PC-9 (cell line): ENCODE results near the gene JOSD2. TPM values are rescaled to one million over a fixed set of nuclear protein-coding genes. Genes with fewer than 3 reads are reported as not detected.

Experiments used
- BruUV-seq: library from RNA; stranded (reverse); fragments of 400-500 nt; replicated peaks from 2 replicates; lab custom pipeline; 2021; lab: Mats Ljungman, UMichigan
- CTCF ChIA-PET: fragments of 300-600 bp; sonication (Branson Sonifier 250); formaldehyde crosslinking; loops from one replicate; lab custom pipeline; 2022; ENCODE audit warnings: antibody characterized with exemption; lab: Charles Lee
- POLR2A ChIA-PET: fragments of 300-600 bp; sonication (Branson Sonifier 250); formaldehyde crosslinking; loops from one replicate; lab custom pipeline; 2022; ENCODE audit warnings: antibody characterized with exemption; ENCODE audit not compliant: unreplicated experiment; lab: Charles Lee
- DNase-seq, 2 experiments: peaks; one replicate each; pipeline versions ENCODE4 v3.0.0 to v3.0.0-alpha.2; 2015 to 2022; ENCODE audit warnings: mixed read lengths in 1 of 2
- H2AFZ ChIP-seq: fragments of 200-600 bp; sonication (generic); 2 replicates; pipeline ENCODE4 v1.8.1; 2017; ENCODE audit warnings: antibody characterized with exemption
- H3F3A ChIP-seq: fragments of 200-600 bp; sonication (generic); 2 replicates; pipeline ENCODE4 v1.8.1; 2017; ENCODE audit warnings: antibody characterized with exemption, mild to moderate bottlenecking, low read depth; ENCODE audit not compliant: insufficient read depth
- H3K27ac ChIP-seq: fragments of 200-600 bp; sonication (generic); 2 replicates; pipeline ENCODE4 v1.6.1; 2016; ENCODE audit warnings: mixed run types
- H3K27me3 ChIP-seq: fragments of 200-600 bp; sonication (generic); 2 replicates; pipeline ENCODE4 v1.6.1; 2016; ENCODE audit warnings: low read depth, mixed run types; ENCODE audit not compliant: insufficient read depth
- H3K36me3 ChIP-seq: fragments of 200-600 bp; sonication (generic); 2 replicates; pipeline ENCODE4 v1.6.1; 2016; ENCODE audit warnings: low read depth, mixed run types
- H3K4me1 ChIP-seq: fragments of 200-600 bp; sonication (generic); replicated peaks from 2 replicates; pipeline ENCODE4 v1.6.1; 2016; ENCODE audit warnings: mixed run types; ENCODE audit not compliant: insufficient read depth
- H3K4me2 ChIP-seq: fragments of 200-600 bp; sonication (generic); 2 replicates; pipeline ENCODE4 v1.6.1; 2017; ENCODE audit warnings: mixed run types
- H3K4me3 ChIP-seq: fragments of 200-600 bp; sonication (generic); 2 replicates; pipeline ENCODE4 v1.6.1; 2016; ENCODE audit warnings: mixed run types
- H3K79me2 ChIP-seq: fragments of 200-600 bp; sonication (generic); 2 replicates; pipeline ENCODE4 v1.6.1; 2017; ENCODE audit warnings: low read depth, mixed run types
- H3K9me2 ChIP-seq: fragments of 200-600 bp; sonication (generic); 2 replicates; pipeline ENCODE4 v1.8.1; 2017; ENCODE audit warnings: mild to moderate bottlenecking; ENCODE audit not compliant: insufficient read depth
- H3K9me3 ChIP-seq: fragments of 200-600 bp; sonication (generic); 2 replicates; pipeline ENCODE4 v1.8.1; 2016; ENCODE audit warnings: low read depth; ENCODE audit not compliant: insufficient read depth
- H4K20me1 ChIP-seq: fragments of 200-600 bp; sonication (generic); 2 replicates; pipeline ENCODE4 v1.8.1; 2017; ENCODE audit not compliant: insufficient read depth
- EZH2 ChIP-seq: fragments of 200-600 bp; sonication (generic); IDR thresholded peaks from 2 replicates; pipeline ENCODE4 v1.8.0; 2017; ENCODE audit warnings: antibody characterized with exemption, low read depth
- intact Hi-C: fragments of 100-400 bp; cut with micrococcal nuclease; formaldehyde crosslinking; loops from one replicate; pipeline ENCODE4 v1.10.0; 2022; ENCODE audit not compliant: unreplicated experiment
- total RNA-seq: library from RNA; stranded (reverse); gene quantifications from 2 replicates; pipeline ENCODE4 v1.2.3, GENCODE V29; 2021
- TF ChIP-seq, protein P1 (sequence below): fragments of 200-600 bp; sonication (generic); conservative IDR thresholded peaks from 2 replicates; pipeline ENCODE4 v1.6.1; 2017; ENCODE audit warnings: mixed run types, antibody characterized with exemption, mild to moderate bottlenecking, moderate library complexity

JOSD2 gene
- total RNA-seq, 1 experiment from 2014 or later = 44.3 TPM

DNA sequence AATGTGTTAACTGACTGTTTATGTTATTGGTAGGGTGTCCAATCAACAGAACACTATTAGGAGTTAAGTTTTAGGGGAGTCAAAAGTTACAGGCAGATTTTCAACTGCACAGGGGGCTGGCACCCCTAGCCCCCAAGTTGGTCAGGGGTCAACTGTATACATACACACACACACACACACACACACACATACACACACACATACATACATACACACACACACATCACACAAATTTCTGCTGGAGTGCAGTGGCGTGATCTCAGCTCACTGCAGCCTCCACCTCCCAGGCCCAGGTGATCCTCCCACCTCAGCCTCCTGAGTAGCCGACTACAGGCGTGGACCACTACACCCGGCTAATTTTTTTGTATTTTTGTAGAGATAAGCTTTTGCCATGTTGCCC, 47.0 kb upstream of the JOSD2 start:
- ChIA-PET POLR2A (no interaction called here), CTCF (interaction anchor here (0.7 kb wide), 1 partner anchor 310 kb away, joined by 3 read pairs; no protein-coding TSS in a partner anchor)
- no peaks in the 10 kb centered on the region for H3K4me1 ChIP-seq
- H3K4me3 ChIP-seq = no peak overlapping the region
- peaks cover 99% of the 10 kb centered on the region for H3K27me3 ChIP-seq
- H3K9me2 ChIP-seq = no peaks in the 10 kb centered on the region
- H3K36me3 ChIP-seq = no peaks in the 10 kb centered on the region
- BruUV-seq = no TSS peak
- no peaks in the 10 kb centered on the region for H3F3A ChIP-seq
- H3K9me3 ChIP-seq = no peaks in the 10 kb centered on the region
- H3K4me2 ChIP-seq = no peak overlapping the region
- intact Hi-C loops = no loop called here
- no peak for DNase-seq
- no peak overlapping the region for H3K27ac ChIP-seq
- H3K79me2 ChIP-seq = no peaks in the 10 kb centered on the region
- no peak overlapping the region for H2AFZ ChIP-seq
- peaks cover 5% of the 10 kb centered on the region; the same call in 1 of the 2 replicates for H4K20me1 ChIP-seq
- TF ChIP-seq, protein P1, sequence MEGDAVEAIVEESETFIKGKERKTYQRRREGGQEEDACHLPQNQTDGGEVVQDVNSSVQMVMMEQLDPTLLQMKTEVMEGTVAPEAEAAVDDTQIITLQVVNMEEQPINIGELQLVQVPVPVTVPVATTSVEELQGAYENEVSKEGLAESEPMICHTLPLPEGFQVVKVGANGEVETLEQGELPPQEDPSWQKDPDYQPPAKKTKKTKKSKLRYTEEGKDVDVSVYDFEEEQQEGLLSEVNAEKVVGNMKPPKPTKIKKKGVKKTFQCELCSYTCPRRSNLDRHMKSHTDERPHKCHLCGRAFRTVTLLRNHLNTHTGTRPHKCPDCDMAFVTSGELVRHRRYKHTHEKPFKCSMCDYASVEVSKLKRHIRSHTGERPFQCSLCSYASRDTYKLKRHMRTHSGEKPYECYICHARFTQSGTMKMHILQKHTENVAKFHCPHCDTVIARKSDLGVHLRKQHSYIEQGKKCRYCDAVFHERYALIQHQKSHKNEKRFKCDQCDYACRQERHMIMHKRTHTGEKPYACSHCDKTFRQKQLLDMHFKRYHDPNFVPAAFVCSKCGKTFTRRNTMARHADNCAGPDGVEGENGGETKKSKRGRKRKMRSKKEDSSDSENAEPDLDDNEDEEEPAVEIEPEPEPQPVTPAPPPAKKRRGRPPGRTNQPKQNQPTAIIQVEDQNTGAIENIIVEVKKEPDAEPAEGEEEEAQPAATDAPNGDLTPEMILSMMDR = no peak
- no peak for TF ChIP-seq EZH2

GRCh38 chr19:50557009-50557613, 46.1 kb upstream of the JOSD2 start:
- no peaks in the 10 kb centered on the region for H3K79me2 ChIP-seq
- DNase-seq = no peak
- peaks cover 99% of the 10 kb centered on the region for H3K27me3 ChIP-seq
- peaks cover 5% of the 10 kb centered on the region; the same call in 1 of the 2 replicates for H4K20me1 ChIP-seq
- CTCF ChIA-PET = interaction anchor here (0.7 kb wide), 1 partner anchor 311 kb away, joined by 3 read pairs; no protein-coding TSS in a partner anchor
- POLR2A ChIA-PET = no interaction called here
- H3K4me3 ChIP-seq = no peak overlapping the region
- intact Hi-C loops = no loop called here
- H3K9me2 ChIP-seq = no peaks in the 10 kb centered on the region
- H3K4me2 ChIP-seq = 0 out of 2 replicates have a peak overlapping the region, but pooled peaks have one; percentile 69
- TF ChIP-seq, protein P1 = no peak
- TF ChIP-seq EZH2 = no peak
- no peaks in the 10 kb centered on the region for H3K36me3 ChIP-seq
- no peak overlapping the region for H2AFZ ChIP-seq
- no peaks in the 10 kb centered on the region for H3K9me3 ChIP-seq
- BruUV-seq = no TSS peak
- no peak overlapping the region for H3K27ac ChIP-seq
- H3F3A ChIP-seq = no peaks in the 10 kb centered on the region
- H3K4me1 ChIP-seq = no peaks in the 10 kb centered on the region

- ChIA-PET POLR2A (no interaction called here), CTCF (interaction anchor here (0.5 to 1.0 kb wide), 5 partner anchors 12 to 210 kb away, joined by 3 to 5 read pairs (median 4); partner anchors contain the start of gene JOSD2)
- DNase-seq = peak in 1 of 2 experiments; percentile 63
- intact Hi-C loops = no loop called here
- Histone ChIP-seq H3K27me3 (peaks cover 100% of the 10 kb centered on the region), H4K20me1 (peaks cover 5% of the 10 kb centered on the region; the same call in 1 of the 2 replicates), H3K9me3 (no peaks in the 10 kb centered on the region), H3K36me3 (no peaks in the 10 kb centered on the region), H3K9me2 (no peaks in the 10 kb centered on the region), H3K4me3 (0 out of 2 replicates have a peak overlapping the region, but pooled peaks have one; percentile 29), H2AFZ (no peak overlapping the region), H3K4me2 (peak overlapping the region; percentile 69), H3K27ac (no peak overlapping the region), H3K79me2 (no peaks in the 10 kb centered on the region), H3K4me1 (no peaks in the 10 kb centered on the region), H3F3A (no peaks in the 10 kb centered on the region)
- TF ChIP-seq EZH2 = no peak
- TF ChIP-seq, protein P1 = peak; percentile 96
- BruUV-seq = no TSS peak
Measured at GRCh38 chr19:50556282-50557008, 45.5 kb upstream of the JOSD2 start.
